HUES64 (cell line): ENCODE data around the gene DYRK1B.
A peak's percentile ranks its signal among the peaks of the same experiment; 100 is the strongest.

ENCODE experiments used
- H3K27ac ChIP-seq: 2 replicates; pipeline ENCODE4 v1.7.0; 2013; ENCODE audit warnings: low read depth, low read length, inconsistent platforms
- H3K27me3 ChIP-seq: 2 replicates; pipeline ENCODE4 v1.6.1; 2013; ENCODE audit warnings: mild to moderate bottlenecking, low read length; ENCODE audit not compliant: insufficient read depth
- H3K36me3 ChIP-seq: 2 replicates; pipeline ENCODE4 v1.6.1; 2013; ENCODE audit warnings: mild to moderate bottlenecking, low read length; ENCODE audit not compliant: insufficient read depth
- H3K4me1 ChIP-seq: 2 replicates; pipeline ENCODE4 v1.6.1; 2013; ENCODE audit warnings: mild to moderate bottlenecking, low read length, moderate library complexity; ENCODE audit not compliant: insufficient read depth
- H3K4me3 ChIP-seq: 2 replicates; pipeline ENCODE4 v1.5.1; 2013; ENCODE audit warnings: mild to moderate bottlenecking, low read length, moderate library complexity
- H3K9ac ChIP-seq: 2 replicates; pipeline ENCODE4 v1.6.1; 2013; ENCODE audit warnings: mild to moderate bottlenecking, low read depth, low read length
- H3K9me3 ChIP-seq: 2 replicates; pipeline ENCODE4 v1.6.1; 2013; ENCODE audit warnings: low read depth, low read length; ENCODE audit not compliant: insufficient read depth
- WGBS: fragments of 150-250, 120-280 bp; methylation state at CpG from one replicate; pipeline ENCODE4 v1.1.7; 2013; ENCODE audit warnings: missing lambda C conversion rate; 5-methylcytosine and 5-hydroxymethylcytosine counted together

Gene DYRK1B

GRCh38 chr19:39841041-39841440, 7.1 kb upstream of the DYRK1B start:
- Histone ChIP-seq H3K36me3 (peaks cover 51% of the 10 kb centered on the region), H3K4me1 (peaks cover 15% of the 10 kb centered on the region), H3K4me3 (no peak overlapping the region), H3K27me3 (no peaks in the 10 kb centered on the region), H3K9ac (no peak overlapping the region), H3K9me3 (no peaks in the 10 kb centered on the region), H3K27ac (no peak overlapping the region)
- whole genome bisulfite sequencing: 93% methylated on average over 4 of the region's 4 CpGs

- no peaks in the 10 kb centered on the region for H3K27me3 ChIP-seq
- peaks cover 15% of the 10 kb centered on the region for H3K4me1 ChIP-seq
- 92% methylated on average over 17 of the region's 17 CpGs for WGBS
- no peaks in the 10 kb centered on the region for H3K9me3 ChIP-seq
- no peak overlapping the region for H3K9ac ChIP-seq
- H3K36me3 ChIP-seq: peaks cover 56% of the 10 kb centered on the region
- H3K4me3 ChIP-seq: no peak overlapping the region
- H3K27ac ChIP-seq: no peak overlapping the region
Observed at GRCh38 chr19:39840492-39840891, 6.5 kb upstream of the DYRK1B start.

GRCh38 chr19:39839678-39840327, 5.8 kb upstream of the DYRK1B start:
- Histone ChIP-seq H3K9me3 (no peaks in the 10 kb centered on the region), H3K4me1 (peaks cover 11% of the 10 kb centered on the region), H3K4me3 (no peak overlapping the region), H3K27ac (no peak overlapping the region), H3K27me3 (no peaks in the 10 kb centered on the region), H3K36me3 (peaks cover 63% of the 10 kb centered on the region), H3K9ac (no peak overlapping the region)
- 93% methylated on average over 13 of the region's 13 CpGs for WGBS

- WGBS: 95% methylated on average over 4 of the region's 4 CpGs
- Histone ChIP-seq H3K36me3 (peaks cover 70% of the 10 kb centered on the region), H3K4me1 (0 out of 2 replicates have a peak, but pooled peaks cover under 1% of the 10 kb centered on the region), H3K9ac (no peak overlapping the region), H3K27ac (no peak overlapping the region), H3K27me3 (no peaks in the 10 kb centered on the region), H3K9me3 (no peaks in the 10 kb centered on the region), H3K4me3 (no peak overlapping the region)
Observed at GRCh38 chr19:39838569-39838968, 4.6 kb upstream of the DYRK1B start.

- H3K27ac ChIP-seq: no peak overlapping the region
- no peak overlapping the region for H3K4me3 ChIP-seq
- no peaks in the 10 kb centered on the region for H3K9me3 ChIP-seq
- H3K36me3 ChIP-seq: peaks cover 70% of the 10 kb centered on the region
- no peak overlapping the region for H3K9ac ChIP-seq
- H3K4me1 ChIP-seq: 0 out of 2 replicates have a peak, but pooled peaks cover under 1% of the 10 kb centered on the region
- H3K27me3 ChIP-seq: no peaks in the 10 kb centered on the region
- 98% methylated on average over 3 of the region's 3 CpGs for WGBS
Observed at GRCh38 chr19:39837978-39838377, 4.0 kb upstream of the DYRK1B start.

- H3K9ac ChIP-seq: no peak overlapping the region
- WGBS: 53% methylated on average over 18 of the region's 19 CpGs
- peak overlapping the region; percentile 82; the same call in 1 of the 2 replicates for H3K4me3 ChIP-seq
- no peaks in the 10 kb centered on the region for H3K9me3 ChIP-seq
- peaks cover 76% of the 10 kb centered on the region for H3K36me3 ChIP-seq
- peak overlapping the region; percentile 4; the same call in 1 of the 2 replicates for H3K27ac ChIP-seq
- H3K4me1 ChIP-seq: peaks cover 6% of the 10 kb centered on the region
- H3K27me3 ChIP-seq: no peaks in the 10 kb centered on the region
Observed at GRCh38 chr19:39834287-39834841, 402 bp upstream of the DYRK1B start.

- Histone ChIP-seq H3K27me3 (no peaks in the 10 kb centered on the region), H3K27ac (peak overlapping the region; percentile 34; the same call in 1 of the 2 replicates), H3K9ac (peak overlapping the region; percentile 89), H3K4me3 (peak overlapping the region; percentile 82), H3K4me1 (peaks cover 6% of the 10 kb centered on the region), H3K36me3 (peaks cover 73% of the 10 kb centered on the region), H3K9me3 (no peaks in the 10 kb centered on the region)
- WGBS: 5% methylated on average over 24 of the region's 24 CpGs
Observed at GRCh38 chr19:39833160-39833463, 850 bp downstream of the DYRK1B start.

GRCh38 chr19:39832341-39833083, 1.4 kb downstream of the DYRK1B start:
- 88% methylated on average over 5 of the region's 5 CpGs for WGBS
- peaks cover 70% of the 10 kb centered on the region for H3K36me3 ChIP-seq
- H3K4me3 ChIP-seq: peak overlapping the region; percentile 82

GRCh38 chr19:39831679-39832078, 2.3 kb downstream of the DYRK1B start:
- Histone ChIP-seq H3K4me1 (peaks cover 6% of the 10 kb centered on the region), H3K36me3 (peaks cover 62% of the 10 kb centered on the region)
- WGBS: 95% methylated on average over 16 of the region's 16 CpGs

More at GRCh38 chr19:39832341-39833083, 1.4 kb downstream of the DYRK1B start:
- peak overlapping the region; percentile 89 for H3K9ac ChIP-seq
- peaks cover 6% of the 10 kb centered on the region for H3K4me1 ChIP-seq
- H3K9me3 ChIP-seq: no peaks in the 10 kb centered on the region
- peak overlapping the region; percentile 34; the same call in 1 of the 2 replicates for H3K27ac ChIP-seq
- H3K27me3 ChIP-seq: no peaks in the 10 kb centered on the region

GRCh38 chr19:39830847-39831246, 3.1 kb downstream of the DYRK1B start:
- no peak overlapping the region for H3K27ac ChIP-seq

More at GRCh38 chr19:39831679-39832078, 2.3 kb downstream of the DYRK1B start:
- Histone ChIP-seq H3K27me3 (no peaks in the 10 kb centered on the region), H3K27ac (no peak overlapping the region), H3K9me3 (no peaks in the 10 kb centered on the region), H3K4me3 (no peak overlapping the region), H3K9ac (no peak overlapping the region)

GRCh38 chr19:39830406-39830805, 3.6 kb downstream of the DYRK1B start:
- no peaks in the 10 kb centered on the region for H3K27me3 ChIP-seq
- H3K9me3 ChIP-seq: no peaks in the 10 kb centered on the region
- H3K27ac ChIP-seq: no peak overlapping the region
- peaks cover 59% of the 10 kb centered on the region for H3K36me3 ChIP-seq
- no peak overlapping the region for H3K4me3 ChIP-seq
- no peak overlapping the region for H3K9ac ChIP-seq
- H3K4me1 ChIP-seq: peaks cover 6% of the 10 kb centered on the region
- 95% methylated on average over 18 of the region's 18 CpGs for WGBS

More at GRCh38 chr19:39830847-39831246, 3.1 kb downstream of the DYRK1B start:
- H3K27me3 ChIP-seq: no peaks in the 10 kb centered on the region
- peaks cover 59% of the 10 kb centered on the region for H3K36me3 ChIP-seq
- H3K9me3 ChIP-seq: no peaks in the 10 kb centered on the region
- no peak overlapping the region for H3K9ac ChIP-seq
- no peak overlapping the region for H3K4me3 ChIP-seq
- H3K4me1 ChIP-seq: peaks cover 6% of the 10 kb centered on the region
